T-helper 1 cell treated with Interleukin-12 subunit alpha and Interleukin-12 subunit beta and Interleukin-4 antibody, amounts not matched to agents 30 μg/mL and 1 μg/mL, for 36 hours (primary cell): ENCODE measurements around the gene BPHL.
"Not testable (repeated sequence)": the region's sequence is repeated elsewhere in the genome, so short reads cannot be mapped to it uniquely, and the experiment has no call there.

Source experiments
- H3K27ac Mint-ChIP-seq: one replicate; pipeline ENCODE4 v1.8.0; 2021; ENCODE audit warnings: mild to moderate bottlenecking, mixed read lengths
- H3K27me3 Mint-ChIP-seq: one replicate; pipeline ENCODE4 v1.8.0; 2021; ENCODE audit warnings: low read depth, mixed read lengths
- H3K36me3 Mint-ChIP-seq: one replicate; pipeline ENCODE4 v1.8.0; 2021; ENCODE audit warnings: low read depth, mixed read lengths
- H3K4me1 Mint-ChIP-seq: one replicate; pipeline ENCODE4 v1.8.0; 2021; ENCODE audit warnings: low read depth, mixed read lengths
- H3K4me3 Mint-ChIP-seq: one replicate; pipeline ENCODE4 v1.8.0; 2021; ENCODE audit warnings: mild to moderate bottlenecking, moderate library complexity, mixed read lengths
- H3K9me3 Mint-ChIP-seq: one replicate; pipeline ENCODE4 v1.8.0; 2021; ENCODE audit warnings: mixed read lengths

The BPHL gene

DNA sequence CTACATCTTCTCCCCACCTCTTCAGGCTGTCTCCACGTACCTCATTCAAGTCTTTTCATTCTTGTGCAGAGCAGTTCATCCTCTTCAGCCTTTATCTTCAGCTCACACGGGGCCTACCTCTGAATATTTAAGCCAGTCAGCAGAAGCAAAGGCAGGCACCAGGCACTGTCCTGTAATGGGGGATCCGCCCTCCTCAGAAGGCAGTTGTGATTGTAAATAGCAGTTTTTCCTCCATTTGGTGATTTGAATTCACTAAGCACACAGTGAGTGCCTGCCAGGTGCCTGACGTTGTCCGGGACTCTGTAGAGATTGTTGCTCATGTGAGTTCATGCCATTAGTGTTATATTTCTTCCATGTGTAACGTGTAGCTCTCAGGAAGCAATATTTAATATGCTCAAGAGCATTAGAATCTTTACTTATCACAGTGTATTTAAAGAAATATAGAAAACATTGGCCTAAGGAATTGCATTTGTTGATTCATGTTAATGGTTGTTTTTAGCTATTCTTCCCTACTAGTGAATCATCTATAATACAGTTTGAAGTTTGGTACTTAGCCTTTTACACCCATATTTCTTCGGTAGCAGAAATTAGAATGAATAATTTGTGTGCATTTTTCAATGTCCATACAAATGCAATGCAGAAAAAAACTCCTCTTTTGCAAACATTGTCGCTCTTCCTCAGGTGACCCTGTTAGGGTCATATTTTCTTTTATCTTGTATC lies 17.9 kb downstream of the BPHL start:
- peaks cover 2% of the 10 kb centered on the region for H3K36me3 Mint-ChIP-seq
- H3K27me3 Mint-ChIP-seq = no peaks in the 10 kb centered on the region
- no peak overlapping the region for H3K4me3 Mint-ChIP-seq
- H3K9me3 Mint-ChIP-seq = no peaks in the 10 kb centered on the region
- no peak overlapping the region for H3K27ac Mint-ChIP-seq
- no peaks in the 10 kb centered on the region for H3K4me1 Mint-ChIP-seq

DNA sequence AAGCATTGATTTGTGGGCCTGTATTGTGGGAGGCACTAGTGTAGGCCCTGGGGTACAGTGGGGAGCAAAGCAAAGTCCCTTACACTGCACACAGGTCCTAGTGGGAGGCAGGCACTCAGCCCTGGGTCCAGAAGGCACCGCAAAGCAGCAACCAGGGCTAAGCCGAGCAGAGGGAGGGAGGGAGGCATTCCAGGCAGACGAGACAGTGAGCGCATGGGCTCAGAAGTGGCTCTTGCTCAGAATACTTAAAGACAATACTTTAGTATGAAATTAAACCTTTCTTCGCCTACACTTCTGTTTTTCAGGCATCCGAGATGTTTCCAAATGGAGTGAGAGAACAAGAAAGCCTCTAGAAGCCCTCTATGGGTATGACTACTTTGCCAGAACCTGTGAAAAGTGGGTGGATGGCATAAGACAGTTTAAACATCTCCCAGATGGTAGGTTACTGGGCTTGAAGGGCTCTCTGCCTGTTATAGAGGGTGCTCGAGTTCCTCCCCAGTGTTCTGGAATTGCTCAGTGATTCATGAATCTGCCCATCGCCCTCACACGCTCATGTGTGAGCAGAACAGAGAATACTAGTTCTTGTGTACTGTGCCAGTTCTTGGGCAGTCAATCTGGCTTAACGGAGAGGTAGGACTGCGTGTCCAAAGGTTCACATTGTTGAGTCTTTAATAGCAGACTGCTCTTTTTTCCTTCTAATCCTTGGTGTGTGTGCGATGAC lies 18.7 kb downstream of the BPHL start:
- Mint-ChIP-seq H3K36me3 (peaks cover 2% of the 10 kb centered on the region), H3K27ac (no peak overlapping the region), H3K4me3 (no peak overlapping the region), H3K4me1 (no peaks in the 10 kb centered on the region), H3K9me3 (no peaks in the 10 kb centered on the region), H3K27me3 (no peaks in the 10 kb centered on the region)

DNA sequence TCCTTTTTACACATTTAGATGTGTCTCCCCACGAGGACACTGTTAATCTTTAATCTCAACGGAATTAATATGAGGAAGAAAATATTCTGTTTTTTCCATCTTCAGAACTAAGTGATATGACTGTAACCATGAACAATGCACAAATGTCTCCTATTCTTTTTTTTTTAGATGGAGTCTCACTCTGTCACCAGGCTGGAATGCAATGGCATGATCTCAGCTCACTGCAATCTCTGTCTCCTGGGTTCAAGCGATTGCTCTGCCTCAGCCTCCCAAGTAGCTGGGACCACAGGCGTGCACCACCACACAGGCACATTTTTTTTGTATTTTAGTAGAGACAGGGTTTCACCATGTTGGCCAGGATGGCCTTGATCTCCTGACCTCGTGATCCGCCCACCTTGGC lies 19.4 kb downstream of the BPHL start:
- H3K27me3 Mint-ChIP-seq, H3K9me3 Mint-ChIP-seq, H3K4me1 Mint-ChIP-seq, H3K4me3 Mint-ChIP-seq, H3K36me3 Mint-ChIP-seq, H3K27ac Mint-ChIP-seq: not testable (repeated sequence)

DNA sequence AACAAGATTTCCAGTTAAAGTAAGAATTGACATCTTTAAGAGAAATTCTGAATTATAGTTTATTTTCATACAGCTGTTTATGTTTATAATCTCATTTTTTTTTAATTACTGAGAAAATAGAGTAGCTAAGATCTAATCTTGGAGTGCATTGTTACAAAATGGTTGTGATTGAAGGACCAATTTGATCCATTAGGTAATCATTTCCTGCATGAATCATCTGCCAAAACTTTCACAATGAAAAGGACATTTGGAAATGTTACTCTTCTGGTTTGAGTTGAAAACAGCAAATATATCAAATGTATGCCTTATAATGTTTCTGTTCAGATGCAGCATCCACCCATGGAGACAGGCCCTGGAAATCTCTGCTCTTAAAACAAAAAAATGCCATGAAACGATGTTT lies 19.8 kb downstream of the BPHL start:
- no peak overlapping the region for H3K4me3 Mint-ChIP-seq

DNA sequence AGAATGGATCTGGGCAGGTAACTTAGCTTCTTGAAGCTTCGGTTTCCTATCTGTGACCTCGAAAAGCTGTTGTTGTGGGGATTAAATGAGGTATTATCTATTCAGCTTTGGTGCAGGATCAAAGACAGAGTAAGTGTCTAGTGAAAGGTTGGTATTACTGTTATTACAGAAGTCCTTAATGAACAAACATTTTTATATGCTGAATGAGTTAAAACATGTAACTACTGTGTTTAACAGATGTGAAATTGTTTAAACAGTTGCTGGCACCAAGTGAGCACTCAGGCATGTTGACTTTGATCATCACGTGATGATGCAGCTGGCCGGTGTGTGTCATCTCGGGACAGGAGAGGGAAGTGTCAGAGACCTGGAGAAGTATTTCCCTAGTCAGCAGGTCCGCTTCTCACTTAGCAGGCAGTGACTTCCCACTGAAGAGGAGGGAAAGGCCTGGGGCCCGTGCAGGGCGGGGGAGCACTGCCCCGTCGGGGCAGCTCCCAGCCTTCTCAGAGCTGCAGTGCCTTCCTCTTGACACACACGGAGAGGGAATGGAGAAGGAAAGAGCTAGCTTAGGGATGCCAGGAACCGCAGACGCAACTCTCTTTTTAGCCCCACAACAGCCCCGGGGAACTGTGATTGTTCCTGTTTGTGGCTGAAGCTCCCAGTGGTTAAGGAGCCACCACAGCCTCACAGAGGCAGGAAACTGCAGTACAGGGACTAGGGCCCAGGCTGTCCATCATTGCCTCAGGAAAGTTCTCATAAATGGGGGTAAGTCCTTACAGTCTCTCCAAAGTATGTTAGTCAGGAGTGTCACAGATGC lies 20.8 kb downstream of the BPHL start:
- no peaks in the 10 kb centered on the region for H3K27me3 Mint-ChIP-seq
- H3K4me1 Mint-ChIP-seq = no peaks in the 10 kb centered on the region
- peaks cover 2% of the 10 kb centered on the region for H3K36me3 Mint-ChIP-seq
- H3K27ac Mint-ChIP-seq = no peak overlapping the region
- H3K4me3 Mint-ChIP-seq = no peak overlapping the region
- H3K9me3 Mint-ChIP-seq = no peaks in the 10 kb centered on the region

More for the DNA sequence above, 19.8 kb downstream of the BPHL start:
- Mint-ChIP-seq H3K27me3 (no peaks in the 10 kb centered on the region), H3K36me3 (peaks cover 2% of the 10 kb centered on the region), H3K27ac (no peak overlapping the region), H3K9me3 (no peaks in the 10 kb centered on the region), H3K4me1 (no peaks in the 10 kb centered on the region)

DNA sequence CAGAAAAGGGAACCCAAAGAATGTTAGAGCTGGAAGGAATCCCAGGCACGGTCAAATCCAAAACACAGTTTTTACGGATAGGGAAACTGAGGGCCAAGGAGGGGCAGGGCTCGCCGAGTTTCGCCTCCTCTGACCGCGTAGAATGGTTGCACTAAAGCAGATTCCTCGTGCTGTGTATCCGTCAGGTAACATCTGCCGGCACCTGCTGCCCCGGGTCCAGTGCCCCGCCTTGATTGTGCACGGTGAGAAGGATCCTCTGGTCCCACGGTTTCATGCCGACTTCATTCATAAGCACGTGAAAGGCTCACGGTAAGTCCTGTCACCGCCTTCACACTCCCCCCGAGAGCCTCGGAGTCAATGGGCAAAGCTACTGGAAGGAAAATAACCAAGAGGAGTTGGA lies 21.7 kb downstream of the BPHL start:
- H3K27me3 Mint-ChIP-seq = no peaks in the 10 kb centered on the region
- no peaks in the 10 kb centered on the region for H3K9me3 Mint-ChIP-seq
- H3K4me1 Mint-ChIP-seq = peaks cover 5% of the 10 kb centered on the region
- H3K36me3 Mint-ChIP-seq = peaks cover 6% of the 10 kb centered on the region
- no peak overlapping the region for H3K27ac Mint-ChIP-seq
- H3K4me3 Mint-ChIP-seq = no peak overlapping the region

DNA sequence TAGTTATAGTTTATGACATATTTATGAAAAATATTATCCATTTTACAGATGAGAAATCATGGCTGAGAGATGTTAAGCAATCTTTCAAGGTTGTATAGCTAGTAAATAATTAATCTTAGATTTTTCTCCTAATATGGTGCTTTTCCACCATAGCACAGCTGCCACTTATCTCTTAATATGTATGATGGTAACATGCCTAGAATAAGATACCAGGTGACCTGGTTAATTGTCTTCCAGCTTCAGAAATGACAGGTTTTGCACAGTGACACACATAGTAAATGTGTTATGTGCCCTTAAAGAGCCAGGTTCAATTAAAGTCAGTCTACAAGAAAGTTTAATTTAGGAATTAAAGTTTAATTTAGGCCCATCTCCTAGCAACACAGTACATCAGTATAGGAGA lies 24.0 kb downstream of the BPHL start:
- Mint-ChIP-seq H3K4me1 (peaks cover 5% of the 10 kb centered on the region), H3K27me3 (no peaks in the 10 kb centered on the region), H3K4me3 (no peak overlapping the region), H3K9me3 (no peaks in the 10 kb centered on the region), H3K36me3 (peaks cover 8% of the 10 kb centered on the region), H3K27ac (no peak overlapping the region)

DNA sequence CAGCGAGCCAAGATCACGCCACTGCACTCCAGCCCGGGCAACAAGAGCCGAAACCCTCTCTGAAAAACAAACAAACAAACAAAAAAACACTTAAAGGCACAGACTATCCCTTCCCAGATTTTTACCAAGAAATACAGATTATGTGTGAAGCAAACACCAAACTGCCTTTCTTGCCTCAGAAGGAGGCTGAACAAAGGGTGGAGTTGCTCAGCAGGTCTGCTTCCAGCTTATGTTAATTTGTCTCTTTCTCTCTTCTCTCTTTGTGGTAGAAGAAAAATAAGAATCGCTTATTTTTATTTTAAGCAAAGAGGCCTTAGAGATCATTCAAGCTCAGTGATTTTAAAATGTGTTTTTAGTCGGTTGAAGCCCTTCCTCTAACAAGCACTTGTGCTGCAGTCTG lies 24.6 kb downstream of the BPHL start:
- no peaks in the 10 kb centered on the region for H3K27me3 Mint-ChIP-seq
- no peaks in the 10 kb centered on the region for H3K9me3 Mint-ChIP-seq
- no peak overlapping the region for H3K4me3 Mint-ChIP-seq
- peaks cover 5% of the 10 kb centered on the region for H3K4me1 Mint-ChIP-seq
- peaks cover 8% of the 10 kb centered on the region for H3K36me3 Mint-ChIP-seq
- no peak overlapping the region for H3K27ac Mint-ChIP-seq

DNA sequence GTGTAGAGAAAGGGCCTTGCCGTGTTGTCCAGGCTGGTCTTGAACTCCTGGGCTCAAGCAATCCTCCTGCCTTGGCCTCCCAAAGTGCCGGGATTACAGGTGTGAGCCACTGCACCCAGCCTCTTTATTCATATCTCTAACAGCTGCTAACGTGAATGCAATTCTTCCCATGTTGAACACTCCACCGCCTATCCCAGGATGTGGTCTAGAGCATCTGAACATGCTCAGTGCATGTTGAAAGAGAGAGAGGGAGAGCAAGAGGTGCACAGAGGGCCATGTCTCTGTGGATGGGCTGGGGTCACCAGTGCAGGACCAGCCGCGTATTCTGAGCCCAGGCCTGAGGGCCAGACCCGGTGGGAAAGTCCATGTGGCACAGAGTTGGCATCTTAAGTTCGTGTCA lies 26.1 kb downstream of the BPHL start:
- no peak overlapping the region for H3K4me3 Mint-ChIP-seq
- H3K36me3 Mint-ChIP-seq = peaks cover 6% of the 10 kb centered on the region
- no peaks in the 10 kb centered on the region for H3K9me3 Mint-ChIP-seq
- peaks cover 5% of the 10 kb centered on the region for H3K4me1 Mint-ChIP-seq
- no peaks in the 10 kb centered on the region for H3K27me3 Mint-ChIP-seq
- no peak overlapping the region for H3K27ac Mint-ChIP-seq

DNA sequence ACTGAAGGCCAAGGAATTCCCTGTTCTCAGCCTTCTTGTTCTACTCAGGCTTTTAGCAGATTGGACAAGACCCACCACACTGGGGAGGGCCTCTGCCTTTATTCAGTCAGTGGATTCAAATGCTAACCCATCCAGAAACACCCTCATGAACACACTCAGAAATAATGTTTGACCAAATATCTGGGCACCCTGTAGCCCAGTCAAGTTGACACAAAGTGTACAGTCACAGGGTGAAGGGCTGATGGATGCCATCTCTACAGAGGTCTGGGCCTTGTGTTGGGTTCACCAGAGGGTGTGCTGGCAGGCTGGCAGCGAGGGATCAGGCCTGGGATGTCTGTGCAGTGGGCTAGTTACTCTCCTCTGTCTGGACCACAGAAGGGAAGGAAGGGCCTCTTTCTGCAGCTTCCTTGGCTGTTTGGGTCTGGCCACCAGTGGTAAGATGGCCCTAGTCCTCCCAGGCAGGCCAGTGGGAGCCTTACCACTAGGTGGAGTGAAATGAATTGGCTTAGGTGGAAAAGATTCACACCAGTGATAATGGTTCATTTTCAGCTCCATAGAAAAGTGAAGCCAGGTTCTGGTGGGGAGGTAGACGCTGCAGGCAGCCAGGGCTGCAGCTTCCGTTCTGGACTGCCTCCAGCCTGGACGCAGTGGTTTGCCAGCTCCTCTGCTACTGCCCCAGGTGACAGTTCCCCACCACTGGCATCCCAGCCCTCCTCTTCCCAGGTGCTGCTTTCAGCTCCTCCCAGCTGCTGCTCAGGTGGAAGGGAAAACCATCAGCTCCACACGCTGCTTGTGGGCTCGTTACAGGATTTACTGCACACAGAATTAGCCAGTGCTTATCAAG lies 29.6 kb downstream of the BPHL start:
- H3K27ac Mint-ChIP-seq = no peak overlapping the region
- no peak overlapping the region for H3K4me3 Mint-ChIP-seq
- no peaks in the 10 kb centered on the region for H3K27me3 Mint-ChIP-seq
- H3K9me3 Mint-ChIP-seq = no peaks in the 10 kb centered on the region
- H3K36me3 Mint-ChIP-seq = peaks cover 6% of the 10 kb centered on the region
- peaks cover 5% of the 10 kb centered on the region for H3K4me1 Mint-ChIP-seq

DNA sequence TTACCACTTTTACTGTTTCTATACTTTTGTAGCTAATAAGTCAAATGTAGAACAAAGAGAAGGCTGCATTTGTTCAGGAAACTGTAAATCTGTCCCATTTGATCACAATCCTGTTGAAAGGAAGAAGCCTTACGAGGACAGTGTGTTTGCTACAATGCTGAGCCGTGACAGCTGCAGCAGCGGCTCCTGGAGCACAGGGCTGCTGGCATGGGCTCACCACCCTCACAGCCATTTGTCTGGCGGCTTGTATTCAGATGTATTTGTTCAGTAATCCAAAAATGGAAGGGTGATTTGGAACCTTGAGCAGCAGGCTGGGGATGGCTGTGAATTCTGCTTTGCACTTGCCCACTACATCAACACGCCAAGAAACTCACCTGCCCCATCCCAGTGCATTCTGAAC lies 33.2 kb downstream of the BPHL start:
- H3K4me1 Mint-ChIP-seq = peaks cover 3% of the 10 kb centered on the region
- no peak overlapping the region for H3K27ac Mint-ChIP-seq
- peaks cover 9% of the 10 kb centered on the region for H3K27me3 Mint-ChIP-seq
- H3K9me3 Mint-ChIP-seq = no peaks in the 10 kb centered on the region
- H3K36me3 Mint-ChIP-seq = peaks cover 7% of the 10 kb centered on the region
- no peak overlapping the region for H3K4me3 Mint-ChIP-seq

DNA sequence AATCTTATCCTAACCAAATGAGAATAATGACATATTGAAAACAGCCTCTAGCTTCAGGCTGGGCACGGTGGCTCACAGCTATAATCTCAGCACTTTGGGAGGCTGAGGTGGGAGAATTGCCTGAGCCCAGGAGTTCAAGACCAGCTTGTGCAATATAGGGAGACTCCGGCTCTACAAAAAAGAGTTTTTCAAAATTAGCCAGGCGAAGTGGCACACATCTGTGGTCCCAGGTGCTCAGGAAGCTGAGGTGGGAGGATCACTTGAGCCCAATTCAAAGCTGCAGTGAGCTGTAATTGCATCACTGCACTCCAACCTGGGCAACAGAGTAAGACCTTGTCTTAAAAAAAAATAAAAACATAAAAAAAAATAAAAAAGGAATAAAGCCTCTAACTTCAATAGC lies 34.2 kb downstream of the BPHL start:
- Mint-ChIP-seq H3K9me3 (no peaks in the 10 kb centered on the region), H3K36me3 (peaks cover 4% of the 10 kb centered on the region), H3K27ac (no peak overlapping the region), H3K4me1 (peaks cover 6% of the 10 kb centered on the region), H3K4me3 (no peak overlapping the region), H3K27me3 (peaks cover 9% of the 10 kb centered on the region)

DNA sequence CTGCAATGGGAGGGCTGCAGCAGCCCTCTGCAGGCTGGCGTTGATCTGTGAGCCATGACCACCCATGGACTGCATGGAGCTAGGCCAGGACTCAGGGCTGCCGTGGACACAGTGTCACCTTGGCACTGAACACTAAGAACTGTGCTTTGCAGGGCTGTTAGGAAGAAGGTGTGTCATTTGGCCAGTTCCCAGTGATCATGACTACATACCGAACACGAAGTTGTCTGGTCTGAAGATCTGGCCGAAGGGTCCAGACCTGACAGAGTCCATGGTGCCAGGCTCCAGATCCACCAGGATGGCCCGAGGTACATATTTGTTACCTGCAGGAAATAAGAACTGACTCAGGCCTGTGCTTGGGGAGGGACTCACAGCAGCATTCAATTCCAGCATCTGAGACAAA lies 36.9 kb downstream of the BPHL start:
- not testable (repeated sequence) for H3K27ac Mint-ChIP-seq
- peaks cover 33% of the 10 kb centered on the region for H3K27me3 Mint-ChIP-seq

More for the DNA sequence above, 36.9 kb downstream of the BPHL start:
- peaks cover 10% of the 10 kb centered on the region for H3K4me1 Mint-ChIP-seq
- H3K4me3 Mint-ChIP-seq, H3K36me3 Mint-ChIP-seq, H3K9me3 Mint-ChIP-seq: not testable (repeated sequence)
